Mucosa of descending colon (tissue), 3 donors: ENCODE measurements around the gene HOXD3. TPM values are rescaled to one million over a fixed set of nuclear protein-coding genes. Genes with fewer than 3 reads are reported as not detected.

ENCODE experiments used
- ATAC-seq: fragments of 200-7000 bp; cut with Tn5 transposase; one replicate; pipeline ENCODE4 v1.9.1; 2020; ENCODE audit warnings: mild to moderate bottlenecking, moderate library complexity
- DNase-seq, 3 donors: peaks; one replicate each; pipeline ENCODE4 v3.0.0-alpha.2; 2020
- H3K36me3 ChIP-seq: fragments of 200-600 bp; one replicate; pipeline ENCODE4 v1.8.0; 2021; ENCODE audit warnings: low read depth, mild to moderate bottlenecking
- H3K4me1 ChIP-seq: fragments of 200-600 bp; one replicate; pipeline ENCODE4 v1.8.0; 2021; ENCODE audit warnings: low read depth, mild to moderate bottlenecking
- H3K4me3 ChIP-seq: fragments of 200-600 bp; one replicate; pipeline ENCODE4 v1.8.0; 2021; ENCODE audit warnings: mild to moderate bottlenecking
- H3K9me3 ChIP-seq: fragments of 200-600 bp; one replicate; pipeline ENCODE4 v1.8.0; 2021; ENCODE audit warnings: mild to moderate bottlenecking
- CTCF ChIP-seq: fragments of 200-600 bp; IDR thresholded peaks from one replicate; pipeline ENCODE4 v1.8.0; 2022; ENCODE audit warnings: antibody characterized with exemption, mild to moderate bottlenecking
- intact Hi-C, 2 donors: fragments of 100-400 bp; cut with DNase I in 1 of 2; cut with micrococcal nuclease in 1 of 2; formaldehyde crosslinking; loops; one replicate each; pipeline versions ENCODE4 v1.11.0 to v1.11.1; 2022; cut with DNase I, micrococcal nuclease
- total RNA-seq, 3 donors: library from RNA; stranded (reverse); fragmentation: NEBNext Ultra II Directional in 2 of 3; extraction: Animal tissue kit (Norgen Biotek cat#: 25700) in 2 of 3; gene quantifications; one replicate each; pipeline versions ENCODE4 v1.2.1 to v1.2.4, GENCODE V29; 2021 to 2023
- donor health status: DM: no; HTN: no; CAD: no; lungs with moderate emphysema.
- donor health status: DM: no; HTN: no; CAD: no.
- donor health status: DM: no; HTN: yes; CAD: no.

The HOXD3 gene
- total RNA-seq, 3 donors from 2014 or later: 5.8 to 7.0 (median 6.0) TPM

GRCh38 chr2:176120364-176121189, 36.5 kb upstream of the HOXD3 start:
- peaks cover 9% of the 10 kb centered on the region for H3K4me1 ChIP-seq
- no peak for TF ChIP-seq CTCF
- ATAC-seq (no peak), DNase-seq (peak in 1 of 3 donors; percentile 18)
- intact Hi-C loops: loop anchor here in 1 of 2 donors (10.0 kb wide), 2 partner anchors 694 to 1024 kb away; no protein-coding TSS in a partner anchor
- H3K4me3 ChIP-seq: no peak overlapping the region
- no peaks in the 10 kb centered on the region for H3K36me3 ChIP-seq
- no peaks in the 10 kb centered on the region for H3K9me3 ChIP-seq

GRCh38 chr2:176121190-176122051, 35.7 kb upstream of the HOXD3 start:
- Histone ChIP-seq H3K36me3 (no peaks in the 10 kb centered on the region), H3K4me3 (no peak overlapping the region), H3K4me1 (peaks cover 6% of the 10 kb centered on the region), H3K9me3 (no peaks in the 10 kb centered on the region)
- intact Hi-C loops: loop anchor here in 1 of 2 donors (10.0 kb wide), 2 partner anchors 693 to 1023 kb away; no protein-coding TSS in a partner anchor
- TF ChIP-seq CTCF: no peak
- DNase-seq (peak in 1 of 3 donors; percentile 30), ATAC-seq (no peak)

- H3K36me3 ChIP-seq: no peaks in the 10 kb centered on the region
- no peaks in the 10 kb centered on the region for H3K9me3 ChIP-seq
- peak overlapping the region; percentile 22 for H3K4me3 ChIP-seq
- ATAC-seq (peak; percentile 40), DNase-seq (no peak)
- TF ChIP-seq CTCF: no peak
- intact Hi-C loops: loop anchor here in 1 of 2 donors (10.0 kb wide), 2 partner anchors 693 to 1023 kb away; no protein-coding TSS in a partner anchor
- peaks cover 7% of the 10 kb centered on the region for H3K4me1 ChIP-seq
These were observed 34.9 kb upstream of the HOXD3 start for GRCh38 chr2:176122052-176122682.

GRCh38 chr2:176122683-176123410, 34.3 kb upstream of the HOXD3 start, which contains the start of gene HOXD9:
Gene HOXD9 (plus strand): TSS chr2:176122719. CDS start chr2:176122769, 50 bp downstream.
- peak; percentile 78 to 79 (median 78) for DNase-seq
- intact Hi-C loops: loop anchor here in 1 of 2 donors (10.0 kb wide), 2 partner anchors 692 to 1022 kb away; no protein-coding TSS in a partner anchor
- Histone ChIP-seq H3K9me3 (no peaks in the 10 kb centered on the region), H3K4me1 (peaks cover 10% of the 10 kb centered on the region), H3K4me3 (peak within 1 kb of the TSS; percentile 22), H3K36me3 (no peaks in the 10 kb centered on the region)
- ATAC-seq: peak; percentile 78
- no peak for TF ChIP-seq CTCF
